Vein endothelial cell (primary cell): Measurements from ENCODE around the gene TARM1. TPM values are rescaled to one million over a fixed set of nuclear protein-coding genes. Genes with fewer than 3 reads are reported as not detected.

Experiments used
- small RNA-seq: library from RNA; depleted of rRNA; stranded (forward); fragments of <200 nt; gene quantifications from one replicate; pipeline ENCODE3, GENCODE V24; 2012
- total RNA-seq: library from RNA; depleted of rRNA; stranded (reverse); fragments of >200 nt; gene quantifications from 2 replicates; pipeline ENCODE4 v1.2.3, GENCODE V29; 2012

TARM1 gene
- total RNA-seq, result not detected in 2 replicates

DNA sequence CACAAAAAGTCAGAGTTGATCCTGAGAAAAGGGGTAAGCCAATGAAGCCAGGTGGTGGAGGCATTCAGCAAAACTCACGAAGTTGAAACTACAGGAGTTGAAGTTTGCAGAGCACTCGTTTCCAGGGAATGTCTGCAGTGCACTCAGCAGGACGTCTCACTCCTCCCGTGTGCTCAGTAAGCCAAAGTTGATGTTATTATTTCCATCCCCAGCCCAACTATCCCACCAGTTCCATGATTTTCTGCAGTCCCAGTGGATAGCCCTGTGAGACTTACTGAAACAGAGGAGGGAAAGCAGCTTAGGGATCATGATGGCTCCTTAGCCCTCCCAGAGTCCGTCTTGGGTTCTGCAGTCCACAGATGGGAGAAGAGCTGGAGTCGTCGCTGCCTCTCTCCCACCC lies at the start of gene TARM1:
Gene TARM1 (minus strand): TSS at position 334 of the 400 bp plus-strand sequence. CDS start 25 bp downstream, at position 309.

DNA sequence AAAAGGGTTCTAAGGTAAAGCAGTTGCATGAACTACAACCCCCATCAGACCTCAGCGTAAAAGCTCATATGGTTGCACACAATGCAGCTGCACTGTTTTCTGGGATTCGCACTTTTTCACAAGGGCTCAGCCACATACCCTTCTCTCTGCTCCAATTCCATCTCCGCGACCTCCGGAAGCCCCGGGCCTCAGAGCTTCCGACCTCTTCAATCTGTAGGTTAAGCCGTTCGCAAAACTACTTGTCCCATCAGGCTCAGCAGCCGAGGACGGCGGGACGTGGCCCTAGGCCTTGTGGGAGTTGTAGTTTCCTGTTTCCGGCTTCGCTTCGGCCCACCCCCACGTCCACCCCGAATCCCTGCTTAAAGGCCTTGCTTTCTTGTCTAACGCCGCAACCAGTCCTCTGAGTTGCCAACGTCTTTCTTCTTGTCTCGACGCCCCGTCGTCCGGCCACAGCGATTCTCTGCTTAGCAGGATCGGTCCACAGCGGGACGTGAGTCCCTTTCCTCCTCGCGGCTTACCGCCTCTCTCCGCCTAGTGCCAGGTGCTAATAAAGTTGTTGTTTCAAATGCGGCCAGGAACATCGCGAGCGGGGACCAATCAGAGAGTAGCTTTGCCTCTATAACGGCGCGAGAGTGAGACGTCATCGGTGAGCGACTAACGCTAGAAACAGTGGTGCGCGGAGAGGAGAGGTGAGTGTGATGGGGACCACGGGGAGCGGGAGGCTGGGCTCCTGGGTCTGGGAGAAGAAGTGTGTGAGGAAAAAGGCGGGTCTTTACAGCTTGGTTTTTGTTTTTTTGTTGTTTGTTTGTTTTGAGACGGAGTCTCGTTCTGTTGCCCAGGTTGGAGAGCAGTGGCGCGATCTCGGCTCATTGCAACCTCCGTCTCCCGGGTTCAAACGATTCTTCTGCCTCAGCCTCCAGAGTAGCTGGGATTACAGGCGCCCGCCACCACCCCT lies 34.2 kb upstream of the TARM1 start, which contains the start of the genes PRPF31 and TFPT:
Gene PRPF31 (plus strand): TSS at position 646 of the 955 bp plus-strand sequence. CDS start 2,525 bp downstream, outside the sequence.
Gene TFPT (minus strand): TSS at position 549 of the 955 bp plus-strand sequence. CDS start 388 bp downstream, at position 161.

DNA sequence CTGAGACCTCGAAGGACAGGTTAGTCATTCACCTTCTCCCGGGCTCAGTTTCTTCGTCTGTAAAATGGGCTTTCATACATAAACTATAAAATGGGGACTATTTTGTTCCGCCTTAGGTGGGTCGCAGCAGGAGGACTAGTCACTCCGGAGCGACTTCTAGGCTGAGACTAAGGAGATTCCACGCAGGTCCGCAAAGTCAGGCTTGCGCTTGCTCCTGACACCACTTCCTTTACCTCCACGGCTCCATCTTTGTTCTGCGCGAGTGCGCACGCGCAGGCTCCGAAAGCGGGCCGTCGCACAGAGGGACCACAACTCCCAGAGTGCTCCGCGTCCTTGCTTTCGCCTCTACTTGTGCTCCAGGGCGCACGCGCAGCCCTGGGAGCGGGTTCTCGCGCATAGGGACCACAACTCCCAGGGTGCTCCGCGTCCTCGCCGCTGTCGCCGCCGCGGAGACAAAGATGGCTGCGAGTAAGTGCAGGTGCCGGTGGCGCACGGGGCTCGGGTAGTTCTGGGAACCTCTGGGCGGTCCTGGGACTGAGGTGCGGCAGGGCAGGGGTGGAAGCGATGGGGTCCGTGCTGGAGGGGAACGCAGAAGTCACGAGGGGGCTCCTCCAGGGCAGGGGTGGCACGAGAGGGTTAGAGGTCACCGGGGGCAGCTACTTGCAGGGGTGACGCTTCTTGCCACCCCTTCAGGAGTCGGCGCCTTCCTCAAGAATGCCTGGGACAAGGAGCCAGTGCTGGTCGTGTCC lies 21.4 kb upstream of the TARM1 start, which contains the start of gene NDUFA3:
Gene NDUFA3 (plus strand): TSS at position 435 of the 749 bp plus-strand sequence. CDS start 24 bp downstream, at position 459.

DNA sequence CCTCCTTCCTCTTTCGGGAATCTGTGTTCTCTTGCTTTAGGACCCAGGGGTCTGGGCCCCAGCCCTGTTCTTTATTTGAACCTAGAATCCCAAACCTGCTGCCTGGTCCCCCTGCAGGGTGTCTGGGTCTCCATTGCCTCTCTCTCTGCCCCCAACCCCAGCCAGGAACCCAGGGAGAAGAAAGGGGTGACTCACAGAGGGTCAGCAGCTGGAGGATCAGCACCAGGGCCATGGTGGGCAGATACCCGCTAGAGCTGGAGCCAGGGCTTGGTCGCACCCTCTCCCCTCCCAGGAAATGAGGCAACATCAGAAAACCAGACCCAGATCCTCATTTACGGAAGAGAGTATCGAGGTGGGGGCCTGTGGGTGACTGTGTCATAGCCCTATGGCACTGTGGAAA lies 19.4 kb upstream of the TARM1 start, which contains the start of gene OSCAR:
Gene OSCAR (minus strand): TSS at position 243 of the 400 bp plus-strand sequence. CDS start 11 bp downstream, at position 232.

DNA sequence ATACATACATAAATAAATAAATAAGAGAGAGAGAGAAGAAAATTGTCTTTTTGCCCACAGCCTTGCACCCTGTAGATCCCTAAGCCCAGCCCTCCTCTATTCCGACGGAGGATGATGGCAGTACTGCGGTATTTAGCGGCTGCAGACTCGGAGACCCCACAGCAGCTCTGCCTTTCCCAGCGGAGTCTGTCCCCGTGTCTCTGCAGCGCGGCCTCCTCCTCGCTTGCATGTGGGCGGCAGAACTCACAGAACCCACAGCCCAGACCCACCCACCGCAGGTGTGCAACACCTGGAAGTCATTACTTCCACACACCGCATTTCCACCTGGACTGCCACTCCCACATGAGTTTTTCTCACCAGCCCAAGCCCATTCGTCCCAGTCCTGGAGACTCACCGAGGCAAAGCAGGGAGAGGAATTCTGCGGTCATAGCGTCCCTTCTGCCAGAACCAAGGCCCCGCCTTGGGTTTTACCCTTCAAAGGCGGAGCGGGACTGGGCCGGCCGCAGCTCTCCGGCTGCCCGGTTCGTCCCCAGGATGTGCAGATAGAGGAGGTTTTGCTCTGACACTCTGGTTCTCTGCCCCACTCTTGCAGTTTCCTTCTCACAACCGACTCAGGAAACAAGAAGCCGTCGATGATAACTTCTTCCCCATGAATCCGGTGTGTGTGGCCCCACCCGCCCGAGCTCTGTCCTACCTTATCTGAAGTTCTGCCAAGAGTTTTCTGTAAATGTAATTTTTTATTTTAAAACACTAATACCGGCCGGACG lies 17.6 kb downstream of the TARM1 start, which contains the start of gene VSTM1:
Gene VSTM1 (minus strand): TSS at position 548 of the 767 bp plus-strand sequence. CDS start 120 bp downstream, at position 428.

Small RNAs within 50 kb of the gene (small RNA-seq; reads per million reads assigned to genes)
- gene AC012314.20, result not detected

Other genes starting within 250 kb of the TARM1 start
- 27.1 and 33.0 TPM in 2 replicates for gene MYADM, start 213.5 kb downstream of the TARM1 start, total RNA-seq
- gene PRKCG, start 199.2 kb downstream of the TARM1 start, total RNA-seq, result not detected in 2 replicates
- gene CACNG7, start 172.1 kb downstream of the TARM1 start, total RNA-seq, result 0.19 TPM in 1 of 2 replicates, not detected in the other
- gene CACNG8, start 118.4 kb downstream of the TARM1 start, total RNA-seq, result 0.29 and 0.33 TPM in 2 replicates
- 1.5 and 2.9 TPM in 2 replicates for gene CACNG6, start 89.7 kb downstream of the TARM1 start, total RNA-seq
- gene VSTM1, start 17.5 kb downstream of the TARM1 start, total RNA-seq, result not detected in 2 replicates
- gene OSCAR, start 19.4 kb upstream of the TARM1 start, total RNA-seq, result 0.19 TPM in 1 of 2 replicates, not detected in the other
- gene NDUFA3, start 21.5 kb upstream of the TARM1 start, total RNA-seq, result 7.9 and 44.4 TPM in 2 replicates
- gene TFPT, start 34.3 kb upstream of the TARM1 start, total RNA-seq, result 18.9 and 24.0 TPM in 2 replicates
- 58.5 and 66.7 TPM in 2 replicates for gene PRPF31, start 34.4 kb upstream of the TARM1 start, total RNA-seq
- 9.6 and 13.4 TPM in 2 replicates for gene CNOT3, start 56.4 kb upstream of the TARM1 start, total RNA-seq
- 4.5 and 5.9 TPM in 2 replicates for gene LENG1, start 78.4 kb upstream of the TARM1 start, total RNA-seq
- not detected in 2 replicates for gene TMC4, start 91.8 kb upstream of the TARM1 start, total RNA-seq
- gene MBOAT7, start 108.2 kb upstream of the TARM1 start, total RNA-seq, result 78.7 and 93.7 TPM in 2 replicates
- 62.1 and 68.9 TPM in 2 replicates for gene TSEN34, start 109.9 kb upstream of the TARM1 start, total RNA-seq
- 1,549 and 1,933 TPM in 2 replicates for gene RPS9, start 119.5 kb upstream of the TARM1 start, total RNA-seq
- not detected in 2 replicates for gene LILRB3, start 141.6 kb upstream of the TARM1 start, total RNA-seq
- gene LILRA6, start 161.4 kb upstream of the TARM1 start, total RNA-seq, result not detected in 2 replicates
- gene LILRB5, start 175.9 kb upstream of the TARM1 start, total RNA-seq, result not detected in 2 replicates
- gene LILRB2, start 199.7 kb upstream of the TARM1 start, total RNA-seq, result not detected in 2 replicates
- not detected in 2 replicates for gene LILRA5, start 231.8 kb upstream of the TARM1 start, total RNA-seq